ENCODE measurements around the gene WBP1.

- TF ChIP-seq TAF1 (IDR thresholded peaks at IDR 0.05; ENCODE audit: borderline replicate concordance, low read depth, low read length) (no peak), PAX8 (IDR thresholded peaks at IDR 0.05) (no peak), CHD4 (IDR thresholded peaks at IDR 0.05) (no peak), IRF3 (IDR thresholded peaks at IDR 0.05) (no peak), ATF2 (IDR thresholded peaks at IDR 0.05; ENCODE audit: low read length) (no peak)
- TF ChIP-seq, protein P1, sequence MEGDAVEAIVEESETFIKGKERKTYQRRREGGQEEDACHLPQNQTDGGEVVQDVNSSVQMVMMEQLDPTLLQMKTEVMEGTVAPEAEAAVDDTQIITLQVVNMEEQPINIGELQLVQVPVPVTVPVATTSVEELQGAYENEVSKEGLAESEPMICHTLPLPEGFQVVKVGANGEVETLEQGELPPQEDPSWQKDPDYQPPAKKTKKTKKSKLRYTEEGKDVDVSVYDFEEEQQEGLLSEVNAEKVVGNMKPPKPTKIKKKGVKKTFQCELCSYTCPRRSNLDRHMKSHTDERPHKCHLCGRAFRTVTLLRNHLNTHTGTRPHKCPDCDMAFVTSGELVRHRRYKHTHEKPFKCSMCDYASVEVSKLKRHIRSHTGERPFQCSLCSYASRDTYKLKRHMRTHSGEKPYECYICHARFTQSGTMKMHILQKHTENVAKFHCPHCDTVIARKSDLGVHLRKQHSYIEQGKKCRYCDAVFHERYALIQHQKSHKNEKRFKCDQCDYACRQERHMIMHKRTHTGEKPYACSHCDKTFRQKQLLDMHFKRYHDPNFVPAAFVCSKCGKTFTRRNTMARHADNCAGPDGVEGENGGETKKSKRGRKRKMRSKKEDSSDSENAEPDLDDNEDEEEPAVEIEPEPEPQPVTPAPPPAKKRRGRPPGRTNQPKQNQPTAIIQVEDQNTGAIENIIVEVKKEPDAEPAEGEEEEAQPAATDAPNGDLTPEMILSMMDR (IDR thresholded peaks at IDR 0.05 in 2 of 3, conservative IDR thresholded peaks at IDR 0.05 in 1 of 3; ENCODE audit: control insufficient read depth in 2 of 3, extremely low read depth in 1 of 3, insufficient read depth in 1 of 3, low read depth in 3 of 3, low read length in 3 of 3), result no peak
Measured at GRCh38 chr2:74450570-74451190, 7.6 kb upstream of the WBP1 start.
